Measurements from ENCODE around the gene GALK2. TPM values are rescaled to one million over a fixed set of nuclear protein-coding genes. Genes with fewer than 3 reads are reported as not detected.

The GALK2 gene
- total and polyA plus RNA-seq, 2 of the 8 experiments (the other 6 are each of a cell fraction or from before 2014, with no cell fraction given): 8.7 to 16.1 TPM

DNA sequence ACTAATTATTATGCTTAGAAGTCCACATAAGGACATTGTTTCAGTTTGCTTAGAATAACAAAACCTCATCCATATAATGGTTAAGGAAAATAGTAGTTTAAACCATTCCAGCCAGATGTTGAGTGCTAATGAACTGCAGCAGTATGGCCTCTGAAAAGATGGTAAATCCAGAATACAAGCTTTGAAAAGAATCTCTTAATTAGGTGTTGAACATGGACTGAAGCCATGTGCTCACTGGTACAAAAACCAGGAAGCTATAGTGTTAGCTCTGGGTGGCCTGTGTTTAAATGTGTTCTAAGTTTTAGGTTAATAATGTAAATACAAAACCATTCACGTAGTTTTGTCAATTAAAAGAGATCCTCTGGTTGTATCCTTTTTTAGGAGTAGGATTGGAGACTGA, 78.2 kb downstream of the GALK2 start (continued):
- TF ChIP-seq, protein P1, sequence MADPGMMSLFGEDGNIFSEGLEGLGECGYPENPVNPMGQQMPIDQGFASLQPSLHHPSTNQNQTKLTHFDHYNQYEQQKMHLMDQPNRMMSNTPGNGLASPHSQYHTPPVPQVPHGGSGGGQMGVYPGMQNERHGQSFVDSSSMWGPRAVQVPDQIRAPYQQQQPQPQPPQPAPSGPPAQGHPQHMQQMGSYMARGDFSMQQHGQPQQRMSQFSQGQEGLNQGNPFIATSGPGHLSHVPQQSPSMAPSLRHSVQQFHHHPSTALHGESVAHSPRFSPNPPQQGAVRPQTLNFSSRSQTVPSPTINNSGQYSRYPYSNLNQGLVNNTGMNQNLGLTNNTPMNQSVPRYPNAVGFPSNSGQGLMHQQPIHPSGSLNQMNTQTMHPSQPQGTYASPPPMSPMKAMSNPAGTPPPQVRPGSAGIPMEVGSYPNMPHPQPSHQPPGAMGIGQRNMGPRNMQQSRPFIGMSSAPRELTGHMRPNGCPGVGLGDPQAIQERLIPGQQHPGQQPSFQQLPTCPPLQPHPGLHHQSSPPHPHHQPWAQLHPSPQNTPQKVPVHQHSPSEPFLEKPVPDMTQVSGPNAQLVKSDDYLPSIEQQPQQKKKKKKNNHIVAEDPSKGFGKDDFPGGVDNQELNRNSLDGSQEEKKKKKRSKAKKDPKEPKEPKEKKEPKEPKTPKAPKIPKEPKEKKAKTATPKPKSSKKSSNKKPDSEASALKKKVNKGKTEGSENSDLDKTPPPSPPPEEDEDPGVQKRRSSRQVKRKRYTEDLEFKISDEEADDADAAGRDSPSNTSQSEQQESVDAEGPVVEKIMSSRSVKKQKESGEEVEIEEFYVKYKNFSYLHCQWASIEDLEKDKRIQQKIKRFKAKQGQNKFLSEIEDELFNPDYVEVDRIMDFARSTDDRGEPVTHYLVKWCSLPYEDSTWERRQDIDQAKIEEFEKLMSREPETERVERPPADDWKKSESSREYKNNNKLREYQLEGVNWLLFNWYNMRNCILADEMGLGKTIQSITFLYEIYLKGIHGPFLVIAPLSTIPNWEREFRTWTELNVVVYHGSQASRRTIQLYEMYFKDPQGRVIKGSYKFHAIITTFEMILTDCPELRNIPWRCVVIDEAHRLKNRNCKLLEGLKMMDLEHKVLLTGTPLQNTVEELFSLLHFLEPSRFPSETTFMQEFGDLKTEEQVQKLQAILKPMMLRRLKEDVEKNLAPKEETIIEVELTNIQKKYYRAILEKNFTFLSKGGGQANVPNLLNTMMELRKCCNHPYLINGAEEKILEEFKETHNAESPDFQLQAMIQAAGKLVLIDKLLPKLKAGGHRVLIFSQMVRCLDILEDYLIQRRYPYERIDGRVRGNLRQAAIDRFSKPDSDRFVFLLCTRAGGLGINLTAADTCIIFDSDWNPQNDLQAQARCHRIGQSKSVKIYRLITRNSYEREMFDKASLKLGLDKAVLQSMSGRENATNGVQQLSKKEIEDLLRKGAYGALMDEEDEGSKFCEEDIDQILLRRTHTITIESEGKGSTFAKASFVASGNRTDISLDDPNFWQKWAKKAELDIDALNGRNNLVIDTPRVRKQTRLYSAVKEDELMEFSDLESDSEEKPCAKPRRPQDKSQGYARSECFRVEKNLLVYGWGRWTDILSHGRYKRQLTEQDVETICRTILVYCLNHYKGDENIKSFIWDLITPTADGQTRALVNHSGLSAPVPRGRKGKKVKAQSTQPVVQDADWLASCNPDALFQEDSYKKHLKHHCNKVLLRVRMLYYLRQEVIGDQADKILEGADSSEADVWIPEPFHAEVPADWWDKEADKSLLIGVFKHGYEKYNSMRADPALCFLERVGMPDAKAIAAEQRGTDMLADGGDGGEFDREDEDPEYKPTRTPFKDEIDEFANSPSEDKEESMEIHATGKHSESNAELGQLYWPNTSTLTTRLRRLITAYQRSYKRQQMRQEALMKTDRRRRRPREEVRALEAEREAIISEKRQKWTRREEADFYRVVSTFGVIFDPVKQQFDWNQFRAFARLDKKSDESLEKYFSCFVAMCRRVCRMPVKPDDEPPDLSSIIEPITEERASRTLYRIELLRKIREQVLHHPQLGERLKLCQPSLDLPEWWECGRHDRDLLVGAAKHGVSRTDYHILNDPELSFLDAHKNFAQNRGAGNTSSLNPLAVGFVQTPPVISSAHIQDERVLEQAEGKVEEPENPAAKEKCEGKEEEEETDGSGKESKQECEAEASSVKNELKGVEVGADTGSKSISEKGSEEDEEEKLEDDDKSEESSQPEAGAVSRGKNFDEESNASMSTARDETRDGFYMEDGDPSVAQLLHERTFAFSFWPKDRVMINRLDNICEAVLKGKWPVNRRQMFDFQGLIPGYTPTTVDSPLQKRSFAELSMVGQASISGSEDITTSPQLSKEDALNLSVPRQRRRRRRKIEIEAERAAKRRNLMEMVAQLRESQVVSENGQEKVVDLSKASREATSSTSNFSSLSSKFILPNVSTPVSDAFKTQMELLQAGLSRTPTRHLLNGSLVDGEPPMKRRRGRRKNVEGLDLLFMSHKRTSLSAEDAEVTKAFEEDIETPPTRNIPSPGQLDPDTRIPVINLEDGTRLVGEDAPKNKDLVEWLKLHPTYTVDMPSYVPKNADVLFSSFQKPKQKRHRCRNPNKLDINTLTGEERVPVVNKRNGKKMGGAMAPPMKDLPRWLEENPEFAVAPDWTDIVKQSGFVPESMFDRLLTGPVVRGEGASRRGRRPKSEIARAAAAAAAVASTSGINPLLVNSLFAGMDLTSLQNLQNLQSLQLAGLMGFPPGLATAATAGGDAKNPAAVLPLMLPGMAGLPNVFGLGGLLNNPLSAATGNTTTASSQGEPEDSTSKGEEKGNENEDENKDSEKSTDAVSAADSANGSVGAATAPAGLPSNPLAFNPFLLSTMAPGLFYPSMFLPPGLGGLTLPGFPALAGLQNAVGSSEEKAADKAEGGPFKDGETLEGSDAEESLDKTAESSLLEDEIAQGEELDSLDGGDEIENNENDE (IDR thresholded peaks at IDR 0.05; ENCODE audit: insufficient replicate concordance, low read length): no peak

All from H1 (cell line).